HG03558 (cell line): ENCODE data around the gene EMC9.

Experiments used
- ATAC-seq: cut with Tn5 transposase; IDR thresholded peaks from one replicate; pipeline ENCODE4 v1.9.1; 2021; ENCODE audit warnings: moderate number of reproducible peaks; ENCODE audit not compliant: unreplicated experiment; ENCODE audit errors: extremely low read depth

The EMC9 gene

GRCh38 chr14:24177891-24178290 lies 36.5 kb upstream of the EMC9 start:
- ATAC-seq = no peak

DNA sequence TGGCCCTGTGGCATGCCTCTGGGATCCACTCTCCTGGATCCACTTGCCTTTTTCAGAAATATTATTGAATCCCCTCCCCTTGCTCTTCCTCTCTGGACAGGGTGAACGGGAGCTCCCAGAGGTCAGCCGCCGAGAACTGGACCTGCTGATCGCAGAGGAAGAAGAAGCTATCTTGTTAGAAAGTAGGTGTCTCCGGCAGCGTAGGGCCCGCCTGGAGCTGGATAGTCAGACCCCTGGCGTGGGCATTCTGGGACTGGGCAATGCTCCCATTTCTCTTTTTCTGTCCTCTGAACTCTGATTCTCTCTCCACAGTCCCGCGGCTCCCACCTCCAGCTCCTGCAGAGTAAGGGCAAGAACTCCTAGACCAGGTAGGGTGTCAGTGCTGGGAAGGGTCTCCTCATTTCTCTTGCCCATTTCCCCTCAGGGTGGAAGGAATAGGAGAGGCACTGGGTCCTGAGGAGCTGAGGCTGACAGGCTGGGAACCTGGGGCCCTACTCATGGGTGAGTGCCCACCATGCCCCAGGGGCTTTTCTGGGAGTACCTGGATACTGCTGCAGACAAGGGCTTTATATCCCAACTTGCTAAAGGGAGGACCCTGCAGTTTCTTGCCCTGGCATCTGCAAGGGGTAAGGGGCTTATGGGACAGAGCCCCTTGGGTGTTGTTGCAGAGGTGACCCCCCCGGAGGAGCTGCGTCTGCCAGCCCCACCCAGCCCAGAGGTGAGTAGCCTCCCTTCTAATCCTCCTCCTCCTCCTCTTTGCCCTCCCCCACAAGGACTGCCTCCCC lies 35.8 kb upstream of the EMC9 start:
- ATAC-seq = no peak

GRCh38 chr14:24176599-24176998 lies 35.2 kb upstream of the EMC9 start:
- ATAC-seq = no peak

- no peak for ATAC-seq
Measured at GRCh38 chr14:24172871-24173281, 31.5 kb upstream of the EMC9 start.

DNA sequence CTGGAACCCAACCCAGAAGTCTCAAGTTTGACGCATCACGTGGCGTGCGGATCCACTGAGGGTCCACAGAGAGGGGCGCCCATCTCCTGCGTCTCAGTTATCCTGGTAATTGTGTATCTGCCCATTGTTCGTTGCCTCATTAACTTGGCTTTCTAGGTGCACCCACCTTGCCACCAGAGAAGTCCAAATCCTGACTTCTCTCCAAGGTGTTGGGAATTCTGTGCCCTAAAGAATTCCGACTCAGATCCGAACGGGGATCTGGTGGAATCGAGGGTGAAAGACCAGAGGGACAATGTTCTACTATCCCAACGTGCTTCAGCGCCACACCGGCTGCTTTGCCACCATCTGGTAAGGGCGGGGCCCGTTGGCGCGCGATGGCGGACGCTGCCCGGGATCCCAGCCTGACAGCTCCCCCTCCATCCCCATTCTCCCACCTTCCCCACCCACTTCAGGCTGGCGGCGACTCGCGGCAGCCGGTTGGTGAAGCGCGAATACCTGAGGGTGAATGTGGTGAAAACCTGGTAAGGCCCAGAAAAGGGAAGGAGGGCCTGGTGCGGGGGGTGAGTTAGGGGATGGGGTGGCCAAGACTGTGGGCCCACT lies 31.0 kb upstream of the EMC9 start:
- ATAC-seq = no peak

GRCh38 chr14:24171422-24172260 lies 30.2 kb upstream of the EMC9 start, which contains the start of gene REC8:
Gene REC8, plus strand, starts transcription at chr14:24172080. Its CDS starts 473 bp downstream, at chr14:24172553.
- peak; percentile 79 for ATAC-seq

DNA sequence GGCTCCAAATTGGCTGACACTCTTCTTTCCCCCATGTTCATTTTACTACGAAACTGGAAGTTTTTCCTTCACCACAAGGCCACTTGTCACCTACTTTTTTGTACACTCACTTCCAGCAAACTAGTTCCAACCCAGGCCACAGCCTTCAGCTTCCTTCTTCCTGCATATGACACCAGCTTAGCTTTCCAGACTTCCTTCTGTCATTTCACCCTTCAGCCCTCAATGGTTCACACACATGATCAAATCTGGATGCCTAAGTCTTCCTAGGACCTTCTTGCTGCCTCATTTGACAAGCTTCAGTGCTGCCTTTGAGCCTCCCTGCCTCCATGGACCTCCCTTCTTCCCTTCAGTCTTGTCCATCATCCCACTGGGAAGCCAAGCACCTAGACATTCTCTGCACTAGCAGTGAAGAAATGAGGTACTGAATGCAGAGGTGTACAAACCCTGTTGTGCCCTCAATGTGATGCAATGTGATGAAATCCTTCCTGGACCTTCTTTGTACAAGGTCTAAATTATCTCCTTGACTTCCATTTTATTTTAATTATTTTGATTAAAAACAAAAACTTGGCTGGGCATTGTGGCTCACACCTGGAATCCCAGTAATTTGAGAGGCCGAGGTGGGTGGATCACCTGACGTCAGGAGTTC lies 26.2 kb upstream of the EMC9 start:
- no peak for ATAC-seq

GRCh38 chr14:24165785-24166184 lies 24.4 kb upstream of the EMC9 start:
- no peak for ATAC-seq

- no peak for ATAC-seq
Measured at GRCh38 chr14:24164518-24164991, 23.2 kb upstream of the EMC9 start.

DNA sequence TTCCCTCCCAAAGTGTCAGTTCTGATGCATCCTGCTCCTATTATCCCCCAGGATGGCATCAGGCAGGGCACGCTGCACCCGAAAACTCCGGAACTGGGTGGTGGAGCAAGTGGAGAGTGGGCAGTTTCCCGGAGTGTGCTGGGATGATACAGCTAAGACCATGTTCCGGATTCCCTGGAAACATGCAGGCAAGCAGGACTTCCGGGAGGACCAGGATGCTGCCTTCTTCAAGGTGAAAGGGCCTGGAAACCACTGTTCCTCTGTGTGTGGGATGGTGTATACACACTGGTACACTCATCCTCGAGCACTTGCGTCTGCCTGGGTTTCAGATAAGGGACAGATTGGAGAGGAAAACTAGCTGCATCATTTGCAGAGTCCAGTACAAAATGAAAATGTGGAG lies 20.7 kb upstream of the EMC9 start:
- no peak for ATAC-seq

DNA sequence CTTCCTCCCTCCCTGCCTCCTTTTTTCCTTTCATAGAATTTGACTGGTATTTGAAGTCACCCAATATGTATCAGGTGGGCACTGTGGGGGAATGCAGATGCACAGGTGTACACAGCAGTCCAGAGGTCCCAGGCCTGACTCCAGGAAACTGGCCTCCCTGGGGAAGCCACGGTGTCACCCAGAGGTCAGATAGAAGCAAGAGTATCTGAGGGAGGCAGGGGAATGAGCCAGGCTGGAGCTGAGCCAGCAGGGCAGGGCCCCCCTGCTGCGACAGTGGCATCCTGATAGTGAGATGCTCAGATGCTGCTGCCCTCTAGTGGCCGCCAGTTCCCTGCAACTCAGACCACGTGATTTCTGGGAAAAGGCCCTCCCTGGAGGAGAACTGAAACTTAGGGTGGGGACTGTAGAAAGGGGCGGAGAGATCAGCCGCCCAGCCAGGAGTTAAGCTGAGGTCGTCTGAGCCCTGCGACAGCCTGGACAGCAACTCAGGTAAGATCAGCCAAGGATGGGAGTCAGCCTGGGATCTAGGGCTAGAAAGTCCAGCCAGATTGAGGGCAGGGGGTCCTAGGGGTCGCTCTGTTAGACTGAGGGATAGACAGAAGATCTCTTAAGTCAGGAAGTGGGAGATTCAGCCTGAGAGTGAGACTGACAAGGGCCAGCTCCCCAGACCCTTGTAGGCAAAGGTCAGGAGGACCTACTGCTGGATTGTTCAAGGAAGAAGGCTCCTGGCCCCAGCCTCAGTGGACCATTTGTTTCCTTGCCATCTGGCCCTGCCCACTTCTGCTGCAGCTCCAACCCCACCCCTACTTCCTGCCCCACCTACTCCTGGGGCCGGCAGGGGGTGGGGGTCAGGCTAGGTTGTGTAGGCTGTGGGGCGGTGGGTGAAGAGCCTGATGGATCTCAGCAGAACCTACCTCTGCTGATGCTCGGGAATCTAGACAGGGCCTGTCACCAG lies 19.7 kb upstream of the EMC9 start, which contains the start of gene IRF9:
TSS of gene IRF9 (plus strand) at position 416 of the 955 bp plus-strand sequence. CDS start 880 bp downstream, outside the sequence.
- ATAC-seq = peak; percentile 58

GRCh38 chr14:24160499-24160849 lies 19.1 kb upstream of the EMC9 start:
- ATAC-seq = no peak

DNA sequence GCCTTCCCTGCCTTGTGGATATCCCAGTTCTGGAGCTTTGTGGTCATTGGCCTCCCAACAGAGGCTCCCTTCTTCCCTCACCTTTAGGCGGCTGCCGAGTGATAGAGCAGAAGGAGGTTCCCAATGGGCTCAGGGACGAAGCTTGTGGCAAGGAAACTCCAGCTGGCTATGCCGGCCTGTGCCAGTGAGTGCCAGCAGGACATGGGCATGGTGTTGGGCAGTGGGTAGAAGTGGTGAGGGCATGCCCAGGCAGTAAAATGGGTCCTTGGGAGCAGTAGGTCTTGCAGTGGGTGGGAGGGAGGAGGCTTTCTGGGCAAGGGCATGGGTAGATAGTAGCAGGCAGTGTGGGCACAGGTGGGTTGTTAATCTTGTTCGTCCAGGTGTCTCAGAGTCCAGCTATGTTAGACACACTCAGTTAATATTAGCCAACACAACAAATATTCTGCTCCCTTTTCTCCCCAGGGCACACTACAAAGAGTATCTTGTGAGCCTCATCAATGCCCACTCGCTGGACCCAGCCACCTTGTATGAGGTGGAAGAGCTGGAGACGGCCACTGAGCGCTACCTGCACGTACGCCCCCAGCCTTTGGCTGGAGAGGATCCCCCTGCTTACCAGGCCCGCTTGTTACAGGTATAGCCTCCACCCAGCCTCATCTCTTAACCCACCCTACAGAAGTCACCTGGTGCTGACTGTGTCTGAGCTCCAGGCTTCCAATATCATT lies 18.5 kb upstream of the EMC9 start:
- no peak for ATAC-seq

GRCh38 chr14:24157331-24157730 lies 15.9 kb upstream of the EMC9 start:
- no peak for ATAC-seq

DNA sequence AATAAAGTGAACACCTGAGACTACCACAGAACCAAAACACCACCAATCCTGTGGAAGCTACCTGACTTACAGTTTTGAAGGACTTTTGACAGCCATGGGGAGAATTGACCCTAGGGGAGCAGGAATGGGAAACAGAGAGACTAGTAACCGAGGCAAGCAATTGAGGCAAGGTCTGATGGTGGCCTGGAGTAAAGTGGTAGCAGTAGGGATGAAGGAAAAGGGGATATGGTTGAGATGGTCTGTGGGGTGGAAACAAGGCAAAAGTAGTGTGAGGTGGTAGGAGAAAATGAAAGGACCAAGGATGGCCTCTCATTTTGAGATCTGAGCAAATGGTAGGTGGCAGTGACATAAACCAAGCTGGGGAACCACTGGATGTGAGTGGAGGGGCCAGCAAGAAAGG lies 15.4 kb upstream of the EMC9 start:
- no peak for ATAC-seq

DNA sequence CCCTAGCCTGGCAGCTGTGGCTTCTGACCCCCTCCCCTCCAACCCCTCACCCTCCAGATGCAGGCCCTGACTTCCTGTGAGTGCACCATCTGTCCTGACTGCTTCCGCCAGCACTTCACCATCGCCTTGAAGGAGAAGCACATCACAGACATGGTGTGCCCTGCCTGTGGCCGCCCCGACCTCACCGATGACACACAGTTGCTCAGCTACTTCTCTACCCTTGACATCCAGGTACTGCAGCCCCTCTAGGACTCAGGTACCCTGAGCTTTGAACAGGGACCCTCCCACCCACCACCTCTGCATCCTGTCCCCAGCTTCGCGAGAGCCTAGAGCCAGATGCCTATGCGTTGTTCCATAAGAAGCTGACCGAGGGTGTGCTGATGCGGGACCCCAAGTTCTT lies 13.7 kb upstream of the EMC9 start:
- no peak for ATAC-seq

DNA sequence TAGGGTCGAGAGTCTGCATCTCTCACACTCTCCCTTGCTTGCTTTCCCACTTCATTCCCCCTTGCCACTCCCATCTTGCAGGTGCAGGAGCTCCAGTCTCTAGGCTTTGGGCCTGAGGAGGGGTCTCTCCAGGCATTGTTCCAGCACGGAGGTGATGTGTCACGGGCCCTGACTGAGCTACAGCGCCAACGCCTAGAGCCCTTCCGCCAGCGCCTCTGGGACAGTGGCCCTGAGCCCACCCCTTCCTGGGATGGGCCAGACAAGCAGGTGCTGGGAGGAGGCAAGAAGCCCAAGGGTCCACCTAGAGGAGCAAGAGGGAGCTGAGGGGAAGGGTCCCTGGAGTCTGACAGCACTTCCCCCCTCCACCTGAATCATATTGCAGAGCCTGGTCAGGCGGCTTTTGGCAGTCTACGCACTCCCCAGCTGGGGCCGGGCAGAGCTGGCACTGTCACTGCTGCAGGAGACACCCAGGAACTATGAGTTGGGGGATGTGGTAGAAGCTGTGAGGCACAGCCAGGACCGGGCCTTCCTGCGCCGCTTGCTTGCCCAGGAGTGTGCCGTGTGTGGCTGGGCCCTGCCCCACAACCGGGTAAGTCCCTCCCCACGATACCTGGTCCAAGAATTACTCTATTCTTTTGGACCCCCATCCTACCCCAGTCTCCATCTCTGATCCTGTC lies 10.2 kb upstream of the EMC9 start:
- no peak for ATAC-seq

GRCh38 chr14:24150993-24151392 lies 9.6 kb upstream of the EMC9 start:
- no peak for ATAC-seq
